ENCODE measurements around the gene STK38L.

The STK38L gene

GRCh38 chr12:27319848-27320247, 75.8 kb downstream of the STK38L start:
- no peak for DNase-seq (ENCODE audit: low spot score)

- DNase-seq (ENCODE audit: low spot score): no peak
Observed at GRCh38 chr12:27324530-27324929, 80.4 kb downstream of the STK38L start.

- no peak for DNase-seq (ENCODE audit: low spot score)
Observed at GRCh38 chr12:27330846-27331245, 86.8 kb downstream of the STK38L start.

GRCh38 chr12:27331291-27331926, 87.3 kb downstream of the STK38L start:
- DNase-seq (ENCODE audit: low spot score): peak; percentile 83

GRCh38 chr12:27331927-27332324, 87.8 kb downstream of the STK38L start:
- DNase-seq (ENCODE audit: low spot score): no peak

- DNase-seq (ENCODE audit: low spot score): no peak
Observed at GRCh38 chr12:27332407-27332713, 88.3 kb downstream of the STK38L start.

- peak; percentile 84 for DNase-seq (ENCODE audit: low spot score)
Observed at GRCh38 chr12:27332714-27333402, 88.8 kb downstream of the STK38L start, which contains the start of gene BMAL2. TSS of gene BMAL2 (plus strand) at chr12:27332836. CDS start at chr12:27333073, 237 bp downstream.

GRCh38 chr12:27333403-27334009, 89.4 kb downstream of the STK38L start:
- DNase-seq (ENCODE audit: low spot score): peak; percentile 38

- DNase-seq (ENCODE audit: low spot score): no peak
Observed at GRCh38 chr12:27334042-27334720, 90.1 kb downstream of the STK38L start.

GRCh38 chr12:27334721-27335082, 90.6 kb downstream of the STK38L start:
- no peak for DNase-seq (ENCODE audit: low spot score)

GRCh38 chr12:27335364-27336281, 91.5 kb downstream of the STK38L start:
- no peak for DNase-seq (ENCODE audit: low spot score)

GRCh38 chr12:27336282-27336653, 92.2 kb downstream of the STK38L start:
- DNase-seq (ENCODE audit: low spot score): peak; percentile 31

- no peak for DNase-seq (ENCODE audit: low spot score)
Observed at GRCh38 chr12:27337376-27337775, 93.3 kb downstream of the STK38L start.

GRCh38 chr12:27338473-27338872, 94.4 kb downstream of the STK38L start:
- no peak for DNase-seq (ENCODE audit: low spot score)

- DNase-seq (ENCODE audit: low spot score): no peak
Observed at GRCh38 chr12:27340971-27341370, 96.9 kb downstream of the STK38L start.

- DNase-seq (ENCODE audit: low spot score): no peak
Observed at GRCh38 chr12:27342536-27342935, 98.5 kb downstream of the STK38L start.

- peak; percentile 60 for DNase-seq (ENCODE audit: low spot score)
Observed at GRCh38 chr12:27343255-27344000, 99.3 kb downstream of the STK38L start.

- no peak for DNase-seq (ENCODE audit: low spot score)
Observed at GRCh38 chr12:27344246-27344645, 100.2 kb downstream of the STK38L start.

- no peak for DNase-seq (ENCODE audit: low spot score)
Observed at GRCh38 chr12:27344760-27345159, 100.7 kb downstream of the STK38L start.

- no peak for DNase-seq (ENCODE audit: low spot score)
Observed at GRCh38 chr12:27345376-27345775, 101.3 kb downstream of the STK38L start.

GRCh38 chr12:27347779-27348178, 103.7 kb downstream of the STK38L start:
- DNase-seq (ENCODE audit: low spot score): no peak

All from LoVo (cell line).